Measurements from ENCODE around the gene MAGED1.

DNA sequence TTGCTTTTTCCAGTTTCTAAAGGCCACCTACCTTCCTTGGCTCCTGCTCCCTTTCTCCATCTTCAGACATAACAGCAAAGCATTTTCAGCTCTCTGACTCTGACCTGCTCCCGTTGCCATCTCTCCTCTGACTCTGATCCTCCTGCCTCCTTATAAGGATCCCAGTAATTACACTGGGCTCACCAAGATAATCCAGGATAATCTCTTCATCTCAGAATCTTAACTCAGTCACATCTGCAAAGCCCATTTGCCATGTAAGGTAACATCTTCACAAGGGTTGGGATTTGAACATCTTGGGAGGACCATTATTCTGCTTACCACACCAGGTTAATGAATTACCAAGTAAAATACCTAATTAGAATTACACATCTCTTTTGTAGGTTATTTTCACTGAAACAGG is 41.3 kb upstream of the MAGED1 start:
- TF ChIP-seq, protein P1, sequence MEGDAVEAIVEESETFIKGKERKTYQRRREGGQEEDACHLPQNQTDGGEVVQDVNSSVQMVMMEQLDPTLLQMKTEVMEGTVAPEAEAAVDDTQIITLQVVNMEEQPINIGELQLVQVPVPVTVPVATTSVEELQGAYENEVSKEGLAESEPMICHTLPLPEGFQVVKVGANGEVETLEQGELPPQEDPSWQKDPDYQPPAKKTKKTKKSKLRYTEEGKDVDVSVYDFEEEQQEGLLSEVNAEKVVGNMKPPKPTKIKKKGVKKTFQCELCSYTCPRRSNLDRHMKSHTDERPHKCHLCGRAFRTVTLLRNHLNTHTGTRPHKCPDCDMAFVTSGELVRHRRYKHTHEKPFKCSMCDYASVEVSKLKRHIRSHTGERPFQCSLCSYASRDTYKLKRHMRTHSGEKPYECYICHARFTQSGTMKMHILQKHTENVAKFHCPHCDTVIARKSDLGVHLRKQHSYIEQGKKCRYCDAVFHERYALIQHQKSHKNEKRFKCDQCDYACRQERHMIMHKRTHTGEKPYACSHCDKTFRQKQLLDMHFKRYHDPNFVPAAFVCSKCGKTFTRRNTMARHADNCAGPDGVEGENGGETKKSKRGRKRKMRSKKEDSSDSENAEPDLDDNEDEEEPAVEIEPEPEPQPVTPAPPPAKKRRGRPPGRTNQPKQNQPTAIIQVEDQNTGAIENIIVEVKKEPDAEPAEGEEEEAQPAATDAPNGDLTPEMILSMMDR (IDR thresholded peaks at IDR 0.05; ENCODE audit: borderline replicate concordance, extremely low read depth, low read length, poor library complexity, severe bottlenecking): no peak
- TF ChIP-seq EZH2 (IDR thresholded peaks at IDR 0.05; ENCODE audit: borderline replicate concordance, low read depth, low read length, severe bottlenecking): no peak

All from DND-41 (cell line).